HepG2 (cell line): ENCODE measurements around the gene SPAM1.

Experiments used
- HDAC6 ChIP-seq: fragments of 200-600 bp; sonication (generic); IDR thresholded peaks from 2 replicates; pipeline ENCODE4 v1.7.0; 2017; ENCODE audit warnings: mild to moderate bottlenecking, antibody characterized with exemption, low read length, low read depth
- NRL ChIP-seq: sonication (generic); formaldehyde crosslinking; IDR thresholded peaks from 2 replicates; pipeline ENCODE4 v1.5.0; 2020; ENCODE audit warnings: missing genetic modification reagents, mild to moderate bottlenecking, moderate library complexity, borderline replicate concordance

DNA sequence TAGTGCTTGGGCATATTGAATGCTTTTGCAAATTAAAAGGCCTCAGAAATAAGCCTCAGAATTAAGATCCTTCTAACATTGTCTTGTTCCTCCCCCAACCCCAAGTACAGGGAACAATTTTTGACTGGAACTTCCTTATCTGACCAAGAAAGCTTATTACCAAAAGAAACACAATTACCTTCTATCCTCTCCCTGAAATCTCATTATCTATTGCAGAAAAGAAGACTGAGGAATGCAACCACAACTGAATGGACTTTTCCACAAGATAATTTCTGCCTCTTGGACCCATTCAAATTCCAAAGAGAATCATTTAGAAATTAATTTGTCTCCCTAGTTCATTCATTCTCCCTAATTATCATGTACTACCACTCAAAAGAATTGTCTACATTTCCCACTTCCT, 36.8 kb upstream of the SPAM1 start:
- no peak for TF ChIP-seq HDAC6
- TF ChIP-seq NRL (CRISPR knock-in tag), result no peak
